Right lobe of liver (tissue), 4 donors: Measurements from ENCODE around the gene MPDZ.

Experiments
- CTCF ChIP-seq, 4 donors: fragments of 200-600 bp in 3 of 4; fragments of 450-650 bp in 1 of 4; IDR thresholded peaks; one replicate each; pipeline versions ENCODE4 v1.5.1 to v1.8.0; 2016 to 2022; ENCODE audit warnings: antibody characterized with exemption in 4 of 4, mild to moderate bottlenecking in 2 of 4
- POLR2A ChIP-seq: fragments of 450-650 bp; IDR thresholded peaks from one replicate; pipeline ENCODE4 v1.6.1; 2017; ENCODE audit warnings: antibody characterized with exemption, mild to moderate bottlenecking
- donor health status: DM: no; HTN: no; CAD: no.
- donor health status: DM: no; HTN: no; CAD: no.
- donor health status: DM: no; HTN: yes; CAD: no.

GRCh38 chr9:13181652-13182051 lies 97.8 kb downstream of the MPDZ start:
- no peak for TF ChIP-seq CTCF (IDR thresholded peaks at IDR 0.05)
- no peak for TF ChIP-seq POLR2A
